Caco-2 (cell line): ENCODE measurements around the gene NCAPD3. TPM values are rescaled to one million over a fixed set of nuclear protein-coding genes. Genes with fewer than 3 reads are reported as not detected.

Experiments used
- BruUV-seq: library from RNA; stranded (reverse); fragments of 400-500 nt; replicated peaks from 2 replicates; lab custom pipeline; 2021; lab: Mats Ljungman, UMichigan
- CTCF ChIA-PET: fragments of 300-600 bp; sonication (Branson Sonifier 250); formaldehyde crosslinking; loops from one replicate; lab custom pipeline; 2022; ENCODE audit warnings: antibody characterized with exemption; lab: Charles Lee
- POLR2A ChIA-PET: fragments of 300-600 bp; sonication (Branson Sonifier 250); formaldehyde crosslinking; loops from one replicate; lab custom pipeline; 2022; ENCODE audit warnings: antibody characterized with exemption; lab: Charles Lee
- DNase-seq, 2 experiments: peaks; one replicate each; pipeline versions ENCODE4 v3.0.0 to v3.0.0-alpha.2; 2020 to 2022
- H3K27me3 ChIP-seq: replicated peaks from 2 replicates; pipeline ENCODE4 v1.6.0; 2011; ENCODE audit warnings: low read length; ENCODE audit not compliant: control insufficient read depth, insufficient read depth
- H3K36me3 ChIP-seq: 2 replicates; pipeline ENCODE4 v1.5.1; 2011; ENCODE audit warnings: low read length; ENCODE audit not compliant: control insufficient read depth, insufficient read depth
- H3K4me1 ChIP-seq: fragments of 250-450 bp; sonication (Bioruptor Pico); 2 replicates; pipeline ENCODE4 v1.5.1; 2020; ENCODE audit warnings: mild to moderate bottlenecking
- H3K4me3 ChIP-seq: 2 replicates; pipeline ENCODE4 v1.5.1; 2011; ENCODE audit warnings: low read depth, mild to moderate bottlenecking, control low read depth, low read length
- H3K9me3 ChIP-seq: fragments of 250-450 bp; sonication (Bioruptor Pico); 2 replicates; pipeline ENCODE4 v1.5.1; 2020; ENCODE audit warnings: mild to moderate bottlenecking, moderate library complexity
- H3K27ac Mint-ChIP-seq: one replicate; pipeline ENCODE4 v1.8.0; 2022; ENCODE audit warnings: mixed read lengths; ENCODE audit not compliant: unreplicated experiment
- H3K27me3 Mint-ChIP-seq: one replicate; pipeline ENCODE4 v1.8.0; 2022; ENCODE audit warnings: mixed read lengths; ENCODE audit not compliant: insufficient read depth, unreplicated experiment
- H3K36me3 Mint-ChIP-seq: one replicate; pipeline ENCODE4 v1.8.0; 2022; ENCODE audit warnings: mild to moderate bottlenecking, mixed read lengths; ENCODE audit not compliant: insufficient read depth, unreplicated experiment
- H3K4me1 Mint-ChIP-seq: one replicate; pipeline ENCODE4 v1.8.0; 2022; ENCODE audit warnings: low read depth, mixed read lengths; ENCODE audit not compliant: unreplicated experiment
- H3K4me3 Mint-ChIP-seq: one replicate; pipeline ENCODE4 v1.8.0; 2022; ENCODE audit warnings: mild to moderate bottlenecking, moderate library complexity, mixed read lengths; ENCODE audit not compliant: unreplicated experiment
- H3K9me3 Mint-ChIP-seq: one replicate; pipeline ENCODE4 v1.8.0; 2022; ENCODE audit warnings: mixed read lengths; ENCODE audit not compliant: unreplicated experiment
- CTCF ChIP-seq, 2 experiments: fragments of 200-600 bp in 1 of 2; IDR thresholded peaks; 1 replicate in 1 of 2; 2 replicates in 1 of 2; pipeline versions ENCODE4 v1.5.1 to v1.8.0; 2011 to 2022; ENCODE audit warnings: antibody characterized with exemption in 1 of 2, control low read depth in 1 of 2, inconsistent platforms in 1 of 2, low read depth in 1 of 2, low read length in 1 of 2, mild to moderate bottlenecking in 1 of 2, moderate library complexity in 1 of 2; ENCODE audit not compliant: insufficient read depth in 1 of 2, severe bottlenecking in 1 of 2, unreplicated experiment in 1 of 2
- intact Hi-C: fragments of 100-400 bp; cut with micrococcal nuclease; formaldehyde crosslinking; loops from one replicate; pipeline ENCODE4 v1.10.0; 2022; ENCODE audit not compliant: unreplicated experiment
- total RNA-seq: library from RNA; stranded (reverse); gene quantifications from 2 replicates; pipeline ENCODE4 v1.2.3, GENCODE V29; 2022

NCAPD3 gene
- total RNA-seq, 1 experiment from 2014 or later: 108 TPM

- intact Hi-C loops: no loop called here
- peaks cover 11% of the 10 kb centered on the region for H3K36me3 ChIP-seq
- POLR2A ChIA-PET: interaction anchor here (0.6 kb wide), 1 partner anchor 74 kb away, joined by 3 read pairs; no protein-coding TSS in a partner anchor
- Mint-ChIP-seq H3K27me3 (no peaks in the 10 kb centered on the region), H3K27ac (no peak overlapping the region), H3K4me3 (no peak overlapping the region), H3K4me1 (no peaks in the 10 kb centered on the region), H3K36me3 (peaks cover 86% of the 10 kb centered on the region), H3K9me3 (no peaks in the 10 kb centered on the region)
- no peaks in the 10 kb centered on the region for H3K4me1 ChIP-seq
- CTCF ChIA-PET: interaction anchor here (1.5 kb wide), 1 partner anchor 237 kb away, joined by 3 read pairs; no protein-coding TSS in a partner anchor
- BruUV-seq: no TSS peak
- DNase-seq: no peak
- H3K27me3 ChIP-seq: no peaks in the 10 kb centered on the region
- no peaks in the 10 kb centered on the region for H3K9me3 ChIP-seq
- TF ChIP-seq CTCF (IDR thresholded peaks at IDR 0.05; ENCODE audit: insufficient read depth in 1 of 2, low read depth in 1 of 2, low read length in 1 of 2, severe bottlenecking in 1 of 2, unreplicated experiment in 1 of 2): no peak
- H3K4me3 ChIP-seq: no peak overlapping the region
Measured at GRCh38 chr11:134164490-134165370, 59.0 kb downstream of the NCAPD3 start.

- POLR2A ChIA-PET: interaction anchor here (0.6 kb wide), 1 partner anchor 109 kb away, joined by 3 read pairs; no protein-coding TSS in a partner anchor
Measured at GRCh38 chr11:134159652-134160051, 64.1 kb downstream of the NCAPD3 start.

GRCh38 chr11:134158023-134158422 lies 65.7 kb downstream of the NCAPD3 start:
- Histone ChIP-seq H3K36me3 (peaks cover 8% of the 10 kb centered on the region), H3K9me3 (no peaks in the 10 kb centered on the region), H3K4me3 (no peak overlapping the region), H3K4me1 (no peaks in the 10 kb centered on the region), H3K27me3 (no peaks in the 10 kb centered on the region)
- H3K36me3 Mint-ChIP-seq: peaks cover 79% of the 10 kb centered on the region
- TF ChIP-seq CTCF (IDR thresholded peaks at IDR 0.05; ENCODE audit: insufficient read depth in 1 of 2, low read depth in 1 of 2, low read length in 1 of 2, severe bottlenecking in 1 of 2, unreplicated experiment in 1 of 2): no peak
- no peaks in the 10 kb centered on the region for H3K27me3 Mint-ChIP-seq
- no TSS peak for BruUV-seq
- ChIA-PET POLR2A (no interaction called here), CTCF (no interaction called here)
- H3K4me3 Mint-ChIP-seq: no peak overlapping the region
- no peaks in the 10 kb centered on the region for H3K4me1 Mint-ChIP-seq
- intact Hi-C loops: no loop called here
- no peak for DNase-seq
- H3K9me3 Mint-ChIP-seq: no peaks in the 10 kb centered on the region
- no peak overlapping the region for H3K27ac Mint-ChIP-seq

More at GRCh38 chr11:134159652-134160051, 64.1 kb downstream of the NCAPD3 start:
- CTCF ChIA-PET: no interaction called here
- Mint-ChIP-seq H3K4me3 (no peak overlapping the region), H3K27ac (no peak overlapping the region), H3K27me3 (no peaks in the 10 kb centered on the region), H3K4me1 (no peaks in the 10 kb centered on the region), H3K36me3 (peaks cover 90% of the 10 kb centered on the region), H3K9me3 (no peaks in the 10 kb centered on the region)
- Histone ChIP-seq H3K9me3 (no peaks in the 10 kb centered on the region), H3K27me3 (no peaks in the 10 kb centered on the region), H3K36me3 (peaks cover 8% of the 10 kb centered on the region), H3K4me3 (no peak overlapping the region), H3K4me1 (no peaks in the 10 kb centered on the region)
- TF ChIP-seq CTCF (IDR thresholded peaks at IDR 0.05; ENCODE audit: insufficient read depth in 1 of 2, low read depth in 1 of 2, low read length in 1 of 2, severe bottlenecking in 1 of 2, unreplicated experiment in 1 of 2): no peak
- intact Hi-C loops: no loop called here
- no peak for DNase-seq
- no TSS peak for BruUV-seq
